WTC11 (cell line): Measurements from ENCODE around the gene PARP14. TPM values are rescaled to one million over a fixed set of nuclear protein-coding genes. Genes with fewer than 3 reads are reported as not detected.

Experiments used
- ATAC-seq: fragments of 200-7000 bp; cut with Tn5 transposase; 2 replicates; pipeline ENCODE4 v1.10.0; 2021; ENCODE audit warnings: mild to moderate bottlenecking, moderate library complexity
- CTCF ChIA-PET: fragments of 300-600 bp; sonication (Branson Sonifier 250); formaldehyde crosslinking; loops from one replicate; lab custom pipeline; 2021; ENCODE audit warnings: antibody characterized with exemption; lab: Charles Lee
- POLR2A ChIA-PET: fragments of 350-600 bp; sonication (Branson Sonifier 250); formaldehyde crosslinking; loops from one replicate; lab custom pipeline; 2021; ENCODE audit warnings: antibody characterized with exemption; lab: Charles Lee
- DNase-seq: peaks from one replicate; pipeline ENCODE4 v3.0.0; 2021; ENCODE audit warnings: low spot score
- H3K27ac Mint-ChIP-seq: 2 replicates; pipeline ENCODE4 v1.8.0; 2021; ENCODE audit warnings: mixed read lengths
- H3K27me3 Mint-ChIP-seq: 2 replicates; pipeline ENCODE4 v1.8.0; 2021; ENCODE audit warnings: low read depth, mild to moderate bottlenecking, moderate library complexity, mixed read lengths
- H3K36me3 Mint-ChIP-seq: 2 replicates; pipeline ENCODE4 v1.8.0; 2021; ENCODE audit warnings: mixed read lengths
- H3K4me1 Mint-ChIP-seq: 2 replicates; pipeline ENCODE4 v1.8.0; 2022; ENCODE audit warnings: mixed read lengths
- H3K4me3 Mint-ChIP-seq: 2 replicates; pipeline ENCODE4 v1.8.0; 2021; ENCODE audit warnings: mild to moderate bottlenecking, moderate library complexity, mixed read lengths
- H3K9me3 Mint-ChIP-seq: 2 replicates; pipeline ENCODE4 v1.8.0; 2021; ENCODE audit warnings: mixed read lengths
- CREM ChIP-seq: sonication (generic); formaldehyde crosslinking; IDR thresholded peaks from 2 replicates; pipeline ENCODE4 v1.8.1; 2022; ENCODE audit warnings: mild to moderate bottlenecking, missing genetic modification reagents, moderate library complexity
- E2F1 ChIP-seq: sonication (generic); formaldehyde crosslinking; IDR thresholded peaks from 2 replicates; pipeline ENCODE4 v1.8.0; 2022; ENCODE audit warnings: mild to moderate bottlenecking, missing genetic modification reagents
- ELF4 ChIP-seq: sonication (generic); formaldehyde crosslinking; IDR thresholded peaks from 2 replicates; pipeline ENCODE4 v1.8.1; 2022; ENCODE audit warnings: low read depth, mild to moderate bottlenecking, moderate library complexity, missing genetic modification reagents
- EMX1 ChIP-seq: fragments of 250-450 bp; sonication (Bioruptor Pico); IDR thresholded peaks from 2 replicates; pipeline ENCODE4 v1.8.0; 2021; ENCODE audit warnings: mild to moderate bottlenecking
- HMGA2 ChIP-seq: fragments of 250-450 bp; sonication (Bioruptor Pico); IDR thresholded peaks from 2 replicates; pipeline ENCODE4 v1.4.0; 2021; ENCODE audit warnings: mild to moderate bottlenecking, moderate library complexity
- JAZF1 ChIP-seq: fragments of 250-450 bp; sonication (Bioruptor Pico); IDR thresholded peaks from 2 replicates; pipeline ENCODE4 v1.9.0; 2021; ENCODE audit warnings: moderate library complexity, mild to moderate bottlenecking, inconsistent platforms
- JUN ChIP-seq: sonication (generic); formaldehyde crosslinking; IDR thresholded peaks from 2 replicates; pipeline ENCODE4 v1.8.0; 2023; ENCODE audit warnings: mild to moderate bottlenecking, missing genetic modification reagents
- NFATC4 ChIP-seq: fragments of 250-450 bp; sonication (Bioruptor Pico); IDR thresholded peaks from 2 replicates; pipeline ENCODE4 v1.9.0; 2021; ENCODE audit warnings: mild to moderate bottlenecking
- PRDM15 ChIP-seq: sonication (generic); formaldehyde crosslinking; IDR thresholded peaks from 2 replicates; pipeline ENCODE4 v1.8.0; 2022; ENCODE audit warnings: missing genetic modification reagents
- SP1 ChIP-seq: sonication (generic); formaldehyde crosslinking; conservative IDR thresholded peaks from 2 replicates; pipeline ENCODE4 v1.8.1; 2022; ENCODE audit warnings: missing genetic modification reagents
- USF2 ChIP-seq: sonication (generic); formaldehyde crosslinking; IDR thresholded peaks from 2 replicates; pipeline ENCODE4 v1.8.1; 2023; ENCODE audit warnings: mild to moderate bottlenecking, missing genetic modification reagents, moderate library complexity
- ZBTB43 ChIP-seq: sonication (generic); formaldehyde crosslinking; IDR thresholded peaks from 2 replicates; pipeline ENCODE4 v1.8.1; 2023; ENCODE audit warnings: mild to moderate bottlenecking, missing genetic modification reagents
- ZNF121 ChIP-seq: sonication (generic); formaldehyde crosslinking; IDR thresholded peaks from 2 replicates; pipeline ENCODE4 v1.8.0; 2023; ENCODE audit warnings: missing genetic modification reagents
- ZNF219 ChIP-seq: sonication (generic); formaldehyde crosslinking; IDR thresholded peaks from 2 replicates; pipeline ENCODE4 v1.8.0; 2023; ENCODE audit warnings: missing genetic modification reagents, mild to moderate bottlenecking, borderline replicate concordance
- ZNF423 ChIP-seq: fragments of 250-450 bp; sonication (Bioruptor Pico); IDR thresholded peaks from 2 replicates; pipeline ENCODE4 v2.1.2; 2022; ENCODE audit warnings: mild to moderate bottlenecking, moderate library complexity
- ZNF512 ChIP-seq: sonication (generic); formaldehyde crosslinking; IDR thresholded peaks from 2 replicates; pipeline ENCODE4 v1.8.1; 2022; ENCODE audit warnings: missing genetic modification reagents, borderline replicate concordance
- ZSCAN18 ChIP-seq: fragments of 250-450 bp; sonication (Bioruptor Pico); IDR thresholded peaks from 2 replicates; pipeline ENCODE4 v2.1.2; 2022; ENCODE audit warnings: mild to moderate bottlenecking, moderate library complexity
- total RNA-seq: library from RNA; stranded (reverse); gene quantifications from 3 replicates; pipeline ENCODE4 v1.2.3, GENCODE V29; 2021

Gene PARP14
- total RNA-seq, 1 experiment from 2014 or later = 15.9 TPM

- DNase-seq (no peak), ATAC-seq (no peak)
- H3K36me3 Mint-ChIP-seq = peaks cover 16% of the 10 kb centered on the region
- ChIA-PET CTCF (no interaction called here), POLR2A (no interaction called here)
- H3K4me1 Mint-ChIP-seq = no peaks in the 10 kb centered on the region
- no peak overlapping the region for H3K27ac Mint-ChIP-seq
- H3K9me3 Mint-ChIP-seq = no peaks in the 10 kb centered on the region
- H3K27me3 Mint-ChIP-seq = no peaks in the 10 kb centered on the region
- H3K4me3 Mint-ChIP-seq = no peak overlapping the region
- TF ChIP-seq ZBTB43 (CRISPR knock-in tag) = no peak
- no peak for TF ChIP-seq ZNF219 (CRISPR knock-in tag)
- no peak for TF ChIP-seq EMX1 (CRISPR knock-in tag)
- no peak for TF ChIP-seq SP1 (CRISPR knock-in tag)
- no peak for TF ChIP-seq HMGA2 (CRISPR knock-in tag)
- no peak for TF ChIP-seq JUN (CRISPR knock-in tag)
- no peak for TF ChIP-seq USF2 (CRISPR knock-in tag)
- TF ChIP-seq PRDM15 (CRISPR knock-in tag) = no peak
- TF ChIP-seq E2F1 = no peak
- no peak for TF ChIP-seq NFATC4
- TF ChIP-seq, all 79 proteins: peak for 0
Measured at GRCh38 chr3:122690096-122690495, 9.5 kb downstream of the PARP14 start.

GRCh38 chr3:122691195-122691594, 10.6 kb downstream of the PARP14 start:
- H3K27me3 Mint-ChIP-seq = no peaks in the 10 kb centered on the region
- H3K4me1 Mint-ChIP-seq = no peaks in the 10 kb centered on the region
- no peak overlapping the region for H3K4me3 Mint-ChIP-seq
- no peak overlapping the region for H3K27ac Mint-ChIP-seq
- POLR2A ChIA-PET = no interaction called here
- CTCF ChIA-PET = no interaction called here
- DNase-seq (no peak), ATAC-seq (no peak)
- H3K36me3 Mint-ChIP-seq = peaks cover 16% of the 10 kb centered on the region
- no peak for TF ChIP-seq JAZF1
- no peak for TF ChIP-seq ZBTB43 (CRISPR knock-in tag)
- TF ChIP-seq ZNF512 (CRISPR knock-in tag) = no peak
- TF ChIP-seq ZNF219 (CRISPR knock-in tag) = no peak
- no peak for TF ChIP-seq ZSCAN18 (CRISPR knock-in tag)
- no peak for TF ChIP-seq ZNF423
- TF ChIP-seq HMGA2 (CRISPR knock-in tag) = no peak
- no peak for TF ChIP-seq ELF4 (CRISPR knock-in tag)
- no peak for TF ChIP-seq ZNF121
- no peak for TF ChIP-seq CREM (CRISPR knock-in tag)
- no peaks in the 10 kb centered on the region for H3K9me3 Mint-ChIP-seq
